Right ventricle myocardium inferior (tissue), 1 donor: Measurements from ENCODE around the gene CCNE1. TPM values are rescaled to one million over a fixed set of nuclear protein-coding genes. Genes with fewer than 3 reads are reported as not detected.
"Not testable (repeated sequence)": the region's sequence is repeated elsewhere in the genome, so short reads cannot be mapped to it uniquely, and the experiment has no call there.

Source experiments
- ATAC-seq: fragments of 200-7000 bp; cut with Tn5 transposase; one replicate; pipeline ENCODE4 v1.9.1; 2020; ENCODE audit warnings: mild to moderate bottlenecking, moderate library complexity
- DNase-seq: peaks from one replicate; pipeline ENCODE4 v3.0.0; 2021; ENCODE audit errors: missing footprints
- intact Hi-C: fragments of 100-400 bp; cut with DNase I; formaldehyde crosslinking; loops from one replicate; pipeline ENCODE4 v1.11.0; 2022
- total RNA-seq: library from RNA; stranded (reverse); fragmentation: NEBNext Ultra II Directional; extraction: Animal tissue kit (Norgen Biotek cat#: 25700); gene quantifications from one replicate; pipeline ENCODE4 v1.2.1, GENCODE V29; 2021
- donor health status: DM: no; HTN: yes; CAD: no; lungs with severe emphysema.

The CCNE1 gene
- total RNA-seq, 1 donor from 2014 or later = 3.1 TPM

- DNase-seq = no peak
- no peak for ATAC-seq
- intact Hi-C loops = no loop called here
Measured at GRCh38 chr19:29784598-29785223, 27.1 kb upstream of the CCNE1 start.

- no peak for ATAC-seq
- DNase-seq = peak; percentile 27
- intact Hi-C loops = no loop called here
Measured at GRCh38 chr19:29785360-29785759, 26.4 kb upstream of the CCNE1 start.

GRCh38 chr19:29785955-29786589, 25.7 kb upstream of the CCNE1 start:
- intact Hi-C loops = no loop called here
- DNase-seq = peak; percentile 16
- ATAC-seq = no peak

- ATAC-seq (no peak), DNase-seq (peak; percentile 4)
- intact Hi-C loops = no loop called here
Measured at GRCh38 chr19:29787281-29787680, 24.5 kb upstream of the CCNE1 start.

GRCh38 chr19:29789007-29789406, 22.8 kb upstream of the CCNE1 start:
- intact Hi-C loops = no loop called here
- no peak for ATAC-seq
- DNase-seq = no peak

- intact Hi-C loops = no loop called here
- DNase-seq (peak; percentile 26), ATAC-seq (no peak)
Measured at GRCh38 chr19:29793116-29793727, 18.6 kb upstream of the CCNE1 start.

GRCh38 chr19:29794490-29794889, 17.3 kb upstream of the CCNE1 start:
- intact Hi-C loops, ATAC-seq: not testable (repeated sequence)
- peak; percentile 20 for DNase-seq

GRCh38 chr19:29795461-29796172, 16.2 kb upstream of the CCNE1 start:
- intact Hi-C loops = no loop called here
- DNase-seq (peak; percentile 18), ATAC-seq (no peak)

- ATAC-seq (no peak), DNase-seq (peak; percentile 40)
- intact Hi-C loops = no loop called here
Measured at GRCh38 chr19:29796173-29796573, 15.6 kb upstream of the CCNE1 start.

GRCh38 chr19:29798774-29799497, 12.9 kb upstream of the CCNE1 start:
- intact Hi-C loops = no loop called here
- DNase-seq = peak; percentile 21
- no peak for ATAC-seq

- ATAC-seq = no peak
- intact Hi-C loops = no loop called here
- peak; percentile 3 for DNase-seq
Measured at GRCh38 chr19:29800100-29800825, 11.5 kb upstream of the CCNE1 start.

GRCh38 chr19:29803951-29804350, 7.8 kb upstream of the CCNE1 start:
- DNase-seq = peak; percentile 55
- intact Hi-C loops = not testable (repeated sequence)

GRCh38 chr19:29804493-29804892, 7.3 kb upstream of the CCNE1 start:
- ATAC-seq (no peak), DNase-seq (no peak)
- intact Hi-C loops = no loop called here

More at GRCh38 chr19:29803951-29804350, 7.8 kb upstream of the CCNE1 start:
- not testable (repeated sequence) for ATAC-seq

GRCh38 chr19:29805031-29805965, 6.5 kb upstream of the CCNE1 start:
- ATAC-seq (no peak), DNase-seq (peak; percentile 37)
- intact Hi-C loops = no loop called here

- DNase-seq (peak; percentile 81), ATAC-seq (peak; percentile 48)
- intact Hi-C loops = no loop called here
Measured at GRCh38 chr19:29806098-29806866, 5.5 kb upstream of the CCNE1 start.

- intact Hi-C loops = no loop called here
- ATAC-seq (no peak), DNase-seq (peak; percentile 64)
Measured at GRCh38 chr19:29807178-29807577, 4.6 kb upstream of the CCNE1 start.
